Measurements from ENCODE around the gene PIEZO1.
A peak's percentile ranks its signal among the peaks of the same experiment; 100 is the strongest.

PIEZO1 gene

DNA sequence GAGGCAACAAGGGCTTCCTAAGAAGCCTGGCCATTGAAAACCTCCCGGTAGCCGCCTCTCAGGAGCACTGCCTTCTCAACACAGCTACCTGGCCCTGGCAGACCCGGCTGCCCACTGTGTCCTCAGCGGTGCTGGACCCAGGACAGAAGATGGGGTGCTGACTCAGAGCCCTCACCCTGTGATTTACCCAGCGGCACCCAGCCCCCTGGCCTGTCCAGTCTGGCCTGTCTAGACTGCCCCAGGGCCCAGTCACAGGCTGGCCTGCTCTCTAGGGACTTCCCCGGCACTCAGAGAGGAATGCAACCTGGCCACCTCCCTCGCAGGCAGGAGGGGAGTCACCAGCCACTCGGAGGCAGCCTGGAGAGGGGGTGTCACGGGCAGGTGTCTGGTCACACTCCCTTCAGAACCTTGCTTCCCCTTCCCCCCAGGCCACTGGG lies 20.1 kb downstream of the PIEZO1 start:
- no peak for DNase-seq

DNA sequence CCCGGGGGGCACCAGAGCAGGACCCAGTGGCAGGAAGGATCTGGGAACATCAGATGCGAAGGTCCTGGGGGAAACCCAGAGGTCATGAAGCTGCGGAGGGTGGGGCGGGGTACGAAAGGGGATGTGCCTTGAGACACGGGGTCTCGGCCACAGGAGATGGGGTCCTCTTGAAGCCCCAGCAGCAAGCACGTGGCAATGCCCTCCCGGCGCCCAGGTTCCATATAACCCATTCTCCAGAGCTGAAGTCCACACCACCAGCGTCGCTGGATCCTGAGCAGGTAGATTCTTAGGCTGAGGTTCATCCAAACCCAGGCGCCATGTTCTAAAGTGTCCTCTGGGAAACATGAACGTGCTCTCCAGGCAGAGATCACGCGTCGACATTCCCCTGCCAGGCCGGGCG lies 20.9 kb downstream of the PIEZO1 start:
- DNase-seq: no peak

DNA sequence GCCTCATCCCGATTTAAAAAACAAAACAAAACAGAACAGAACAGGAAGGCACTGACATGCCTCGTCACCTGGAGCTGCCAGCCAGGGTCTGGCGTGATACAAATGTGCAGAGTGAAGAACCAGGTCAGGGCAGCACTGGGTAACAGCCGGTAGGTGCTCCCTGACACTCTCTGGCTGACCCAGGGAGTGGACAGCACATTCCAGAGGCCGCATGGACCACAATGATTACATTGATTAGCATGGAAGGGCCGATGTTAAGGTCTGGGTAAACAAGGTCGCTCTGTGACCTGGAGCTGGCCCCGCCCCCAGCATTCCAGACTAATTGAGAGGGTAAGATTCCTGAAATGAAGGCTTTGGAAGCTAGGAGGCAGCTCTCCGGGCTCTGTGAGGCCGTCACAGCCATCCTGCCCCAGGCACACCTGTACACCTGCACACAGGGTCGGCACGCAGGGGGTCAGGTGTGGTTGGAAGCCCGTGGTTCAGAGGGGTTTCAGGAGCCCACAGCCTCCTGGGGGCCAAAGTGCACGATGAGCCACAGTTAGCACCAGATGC lies 21.4 kb downstream of the PIEZO1 start:
- no peak for DNase-seq

DNA sequence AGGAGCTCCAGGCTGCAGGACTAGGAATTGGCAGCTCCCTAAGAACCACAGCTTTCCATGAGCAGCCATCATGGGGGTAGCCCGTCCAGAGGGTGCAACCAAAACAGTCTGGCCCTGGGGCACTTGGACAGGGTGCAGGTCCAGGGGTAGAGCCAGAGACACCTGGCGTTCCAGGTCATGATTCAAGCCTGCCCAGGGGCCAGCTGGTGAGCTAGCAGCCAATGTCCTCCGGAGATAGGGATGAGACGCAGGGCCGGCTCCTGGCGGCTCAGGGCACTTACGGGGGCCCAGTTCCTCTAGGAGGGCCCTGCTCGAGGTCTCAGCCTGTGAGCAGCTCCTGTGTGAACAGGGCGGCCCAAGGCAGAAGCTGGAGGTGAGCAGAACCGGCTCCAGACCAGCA lies 22.1 kb downstream of the PIEZO1 start:
- DNase-seq: no peak

DNA sequence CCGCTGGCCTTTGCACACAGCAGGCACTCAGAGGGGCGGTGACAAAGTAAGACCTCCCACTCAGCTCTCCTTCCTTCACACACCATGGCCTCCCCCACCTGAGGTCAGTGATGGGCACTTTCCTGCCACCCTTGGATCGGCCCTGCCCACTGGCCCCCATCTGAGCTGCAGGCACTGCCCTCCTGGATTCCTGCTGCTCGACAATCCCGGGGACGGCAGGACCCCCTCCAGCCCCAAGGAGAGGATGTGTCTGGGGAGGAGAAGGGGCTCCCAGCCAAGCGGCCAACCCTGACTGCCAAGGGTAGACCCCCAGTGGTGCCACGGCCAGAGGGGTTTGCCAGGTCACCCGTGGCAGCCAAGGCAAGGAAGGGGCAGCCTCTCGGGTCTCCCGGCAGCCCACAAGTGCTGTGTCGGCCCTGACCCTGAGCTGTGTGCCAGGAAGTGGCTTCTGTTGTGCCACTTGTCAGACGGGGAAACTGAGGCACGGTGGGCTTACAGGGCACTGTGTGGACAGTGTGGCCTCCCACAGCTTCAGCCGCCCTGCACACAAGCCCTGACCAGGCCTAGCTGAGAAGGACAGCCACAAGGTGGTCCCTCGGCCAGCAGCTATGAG lies 22.7 kb downstream of the PIEZO1 start:
- DNase-seq: no peak

DNA sequence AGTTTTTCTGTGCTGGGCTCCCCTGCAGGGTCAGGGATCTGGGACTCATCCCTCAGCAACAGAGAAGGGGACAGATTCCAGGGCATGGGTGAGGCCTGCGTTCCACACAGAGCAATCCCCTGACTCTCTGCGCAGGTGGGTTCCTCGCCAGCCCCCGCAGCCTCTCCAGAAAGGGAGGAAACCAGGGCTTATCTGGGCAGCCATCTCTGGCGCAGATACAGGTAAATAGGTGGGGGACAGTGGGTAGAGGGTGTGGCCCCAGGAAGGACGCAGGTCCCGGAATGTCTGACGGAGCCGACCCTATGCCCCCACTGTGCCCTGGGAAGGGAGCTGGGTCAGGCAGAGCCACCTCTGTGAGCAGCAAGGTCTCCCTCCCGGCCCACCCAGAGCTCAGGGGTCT lies 23.2 kb downstream of the PIEZO1 start:
- no peak for DNase-seq

DNA sequence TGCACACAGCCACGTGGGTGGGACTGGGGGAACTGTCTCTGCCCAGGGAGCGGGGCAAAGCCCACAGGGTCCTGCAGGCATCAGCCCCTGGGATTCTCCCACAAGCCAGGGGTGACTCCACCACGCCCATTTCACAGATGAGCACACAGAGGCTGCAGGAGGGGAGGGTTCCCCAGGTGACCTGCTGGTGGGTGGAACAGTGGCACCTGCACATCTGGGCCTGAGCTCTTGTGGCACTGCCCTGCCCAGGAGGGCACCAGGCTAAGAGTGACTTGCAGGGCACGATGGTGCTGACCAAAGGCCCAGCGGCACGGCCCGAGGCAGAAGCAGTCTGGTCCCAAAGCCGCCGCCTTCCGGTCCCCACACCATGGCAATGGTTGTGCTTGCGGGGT lies 23.9 kb downstream of the PIEZO1 start:
- DNase-seq: no peak

DNA sequence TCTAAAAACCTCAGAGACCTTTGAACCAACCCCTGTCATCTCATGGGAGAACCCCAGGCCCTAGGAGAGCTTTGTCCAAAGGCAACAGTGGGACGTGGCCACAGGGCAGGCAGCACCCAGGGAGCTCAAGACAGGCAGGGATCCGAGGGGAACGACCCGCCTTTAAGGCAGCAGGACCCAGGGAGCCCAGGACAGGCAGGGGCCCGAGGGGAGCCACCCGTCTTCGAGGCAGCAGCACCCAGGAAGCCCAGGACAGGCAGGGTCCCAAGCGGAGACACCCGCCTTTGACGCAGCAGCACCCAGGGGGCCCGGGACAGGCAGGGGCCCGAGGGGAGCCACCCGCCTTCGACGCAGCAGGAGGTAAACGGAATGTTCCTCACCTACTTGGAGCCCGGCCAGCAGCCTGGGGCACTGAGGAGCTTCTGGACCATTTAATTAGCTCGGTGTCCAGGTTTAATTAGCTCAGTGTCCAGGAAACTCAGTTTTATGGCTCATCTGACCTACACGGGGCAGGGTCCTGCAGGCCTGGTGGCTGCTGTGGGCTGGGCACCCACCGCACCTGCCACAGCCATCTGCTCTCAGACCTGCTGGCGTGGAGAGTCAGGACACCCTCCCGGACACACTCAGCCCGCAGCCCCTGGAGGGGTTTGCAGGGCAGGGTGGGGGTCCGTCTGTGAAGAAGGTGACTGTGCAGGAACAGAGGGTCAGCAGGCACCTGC lies 24.4 kb downstream of the PIEZO1 start:
- no peak for DNase-seq

DNA sequence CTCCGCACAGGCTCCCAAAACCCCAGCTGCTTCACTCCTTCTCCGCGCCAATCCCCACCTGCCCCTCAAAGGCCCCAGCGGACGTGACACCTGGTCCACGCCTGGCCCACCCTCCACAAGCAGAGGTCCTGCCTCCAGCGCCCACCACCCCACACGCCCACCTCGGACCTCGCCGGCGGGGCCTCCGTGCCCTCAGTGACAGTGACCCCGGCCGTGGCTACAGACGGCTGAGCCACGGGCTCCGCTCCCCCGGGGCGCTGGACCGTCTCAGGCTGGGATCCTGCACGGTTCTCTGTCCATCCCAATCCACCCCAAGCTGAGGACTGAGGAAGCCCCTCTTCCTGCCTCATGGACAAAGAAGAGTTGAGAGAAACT lies 25.1 kb downstream of the PIEZO1 start:
- no peak for DNase-seq

DNA sequence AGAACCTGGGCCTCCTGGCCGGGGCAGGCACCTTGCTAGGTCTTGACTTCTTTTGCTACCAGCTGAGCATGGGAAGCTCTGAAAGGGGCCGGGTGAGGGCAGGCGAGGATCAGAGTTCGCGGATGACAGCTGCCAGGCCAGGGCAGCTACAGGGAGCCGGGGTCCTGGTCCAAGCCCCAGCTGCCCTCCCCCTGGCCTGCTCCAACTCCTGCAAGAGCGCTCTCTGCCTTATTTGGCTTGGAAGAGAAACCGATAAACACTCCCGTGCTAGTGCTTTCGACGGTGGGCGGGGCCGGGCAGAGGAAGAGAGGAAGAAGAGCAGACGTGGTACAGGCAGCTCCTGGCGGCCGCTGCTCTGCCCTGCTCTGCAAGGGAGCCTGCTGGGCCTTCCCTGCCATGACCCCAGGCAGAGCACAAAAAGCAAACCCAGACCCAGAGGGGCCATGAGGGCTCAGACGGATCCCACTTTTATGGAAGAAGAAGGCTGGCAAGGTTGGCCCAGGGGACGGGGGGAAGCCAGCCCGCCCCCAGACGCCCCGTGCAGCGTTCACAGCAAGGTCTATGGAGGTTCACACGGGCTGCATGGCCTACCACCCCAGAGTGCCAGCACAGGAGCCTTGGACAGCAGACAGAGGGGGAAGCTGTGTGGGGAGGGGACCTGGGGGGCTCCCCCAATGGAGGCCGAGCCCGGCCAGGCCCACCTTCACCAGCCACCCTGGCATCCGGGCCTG lies 25.6 kb downstream of the PIEZO1 start:
- DNase-seq: no peak

DNA sequence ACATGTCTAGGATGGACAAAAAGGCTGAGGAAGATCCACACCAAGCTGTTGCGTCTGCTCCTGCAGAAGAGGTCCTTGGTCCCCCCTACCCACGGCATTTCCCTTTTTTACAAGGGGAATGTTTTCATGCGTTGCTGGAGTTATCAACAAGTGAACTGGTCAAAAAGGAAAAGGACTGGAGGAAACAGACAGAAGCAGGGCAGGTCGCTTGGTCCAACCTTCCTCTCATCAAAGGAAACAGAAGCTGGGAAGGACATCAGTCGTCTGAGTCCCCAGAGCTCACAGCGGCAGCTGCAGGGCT lies 26.1 kb downstream of the PIEZO1 start:
- no peak for DNase-seq

DNA sequence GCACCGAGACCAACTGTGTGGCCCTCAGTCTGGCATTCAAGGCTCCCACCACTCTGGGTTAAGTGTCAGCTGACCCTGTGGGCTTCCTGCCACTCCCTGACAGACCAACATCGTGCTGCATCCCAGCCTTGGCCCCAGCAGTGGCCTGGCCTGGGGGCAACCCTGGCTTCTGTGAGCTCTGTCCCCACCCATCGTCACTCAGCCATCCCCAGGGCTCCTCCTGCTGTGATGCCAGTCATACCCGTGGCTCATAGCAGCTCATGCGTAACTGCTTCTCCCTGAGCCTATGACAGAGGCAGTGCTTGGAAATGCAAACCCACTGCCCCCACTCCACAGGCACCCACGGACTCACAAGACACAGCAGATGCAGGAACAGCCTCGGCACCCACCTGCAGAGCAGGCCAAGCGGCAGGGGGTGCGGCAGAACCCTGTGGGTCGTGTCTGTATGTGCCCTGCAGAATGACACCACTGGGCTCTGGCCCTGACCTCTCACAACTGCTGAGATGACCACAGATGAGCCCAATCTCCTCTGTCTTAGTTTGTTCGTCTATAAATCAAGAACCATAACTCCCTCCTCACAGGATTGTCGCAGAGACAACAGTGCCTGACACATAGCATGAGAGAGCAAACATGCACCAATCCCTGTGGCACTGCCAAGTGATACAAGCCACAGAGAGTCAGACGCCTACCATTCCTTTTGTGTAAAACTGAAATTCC lies 26.6 kb downstream of the PIEZO1 start:
- DNase-seq: no peak

DNA sequence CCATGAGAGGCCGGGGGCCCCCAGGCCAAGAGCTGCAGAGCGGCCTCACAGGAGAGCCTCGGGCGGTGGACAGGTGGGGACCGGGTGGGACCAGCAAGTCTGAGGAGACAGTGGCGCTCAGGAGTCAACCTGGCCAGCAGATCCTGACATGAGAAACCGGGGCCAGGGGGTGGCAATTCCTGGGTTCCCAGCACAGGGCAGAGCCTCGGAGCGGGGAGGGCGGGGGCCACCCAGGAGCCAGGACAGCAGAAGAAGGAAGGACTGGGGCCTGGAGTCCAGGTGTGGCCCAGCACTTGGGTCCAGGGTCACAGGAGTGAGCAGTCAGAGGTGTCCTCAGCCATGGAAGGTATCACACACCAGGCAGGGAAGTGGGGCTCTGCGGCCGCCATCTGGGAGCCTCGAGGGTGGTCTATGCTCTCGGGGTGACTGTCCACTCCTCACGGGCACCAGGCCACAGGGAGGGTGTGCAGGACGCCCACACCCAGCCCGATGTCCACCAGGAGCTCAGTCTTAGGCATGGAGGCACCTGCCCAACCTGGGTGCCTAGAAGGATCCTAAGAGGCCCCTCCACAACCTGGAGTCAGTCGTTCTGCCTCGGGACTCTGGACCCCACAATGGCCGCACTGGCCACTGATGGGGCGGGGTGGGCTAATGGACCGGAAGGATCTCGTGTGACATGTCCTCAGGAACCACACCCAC lies 29.1 kb downstream of the PIEZO1 start:
- no peak for DNase-seq

DNA sequence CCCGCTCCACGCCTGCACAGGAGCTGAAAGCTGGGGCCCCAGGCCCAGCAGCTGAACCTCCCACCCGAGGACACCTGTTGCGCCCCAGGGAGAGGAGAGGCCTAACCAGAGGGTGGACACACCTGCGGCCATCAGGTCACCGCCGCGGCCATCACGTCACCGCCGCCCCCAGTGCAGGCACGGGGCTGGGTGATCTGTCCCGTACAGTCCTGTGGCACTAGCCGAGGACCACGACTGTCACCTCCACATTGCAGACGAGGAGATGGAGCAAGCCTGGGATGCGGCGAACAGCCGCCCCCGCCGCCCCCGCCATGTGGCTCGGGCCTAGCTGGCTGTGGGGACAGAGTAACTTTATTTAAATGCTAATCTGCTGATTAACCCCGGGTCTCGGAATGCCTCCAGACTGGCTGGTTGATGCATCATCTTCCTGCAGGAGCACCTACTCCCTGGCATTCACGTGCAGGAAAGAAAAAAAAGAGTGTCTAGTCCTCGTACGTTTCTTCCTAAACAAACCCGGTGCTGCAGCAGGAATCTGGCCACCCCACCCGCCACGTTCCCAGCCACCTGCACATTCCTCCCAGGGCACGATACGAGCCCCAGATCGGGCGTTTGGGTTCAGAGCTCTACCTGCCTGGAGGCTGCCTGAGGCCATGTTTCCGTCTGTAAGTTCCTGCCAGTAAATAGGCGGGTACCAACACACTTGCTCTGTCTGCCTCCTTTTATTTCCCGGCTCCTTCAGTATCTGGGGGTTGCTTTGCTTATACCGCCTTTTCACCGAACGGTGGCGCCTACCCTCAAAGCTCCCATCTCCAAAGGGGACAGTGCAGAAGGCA lies 29.9 kb downstream of the PIEZO1 start:
- DNase-seq: no peak

DNA sequence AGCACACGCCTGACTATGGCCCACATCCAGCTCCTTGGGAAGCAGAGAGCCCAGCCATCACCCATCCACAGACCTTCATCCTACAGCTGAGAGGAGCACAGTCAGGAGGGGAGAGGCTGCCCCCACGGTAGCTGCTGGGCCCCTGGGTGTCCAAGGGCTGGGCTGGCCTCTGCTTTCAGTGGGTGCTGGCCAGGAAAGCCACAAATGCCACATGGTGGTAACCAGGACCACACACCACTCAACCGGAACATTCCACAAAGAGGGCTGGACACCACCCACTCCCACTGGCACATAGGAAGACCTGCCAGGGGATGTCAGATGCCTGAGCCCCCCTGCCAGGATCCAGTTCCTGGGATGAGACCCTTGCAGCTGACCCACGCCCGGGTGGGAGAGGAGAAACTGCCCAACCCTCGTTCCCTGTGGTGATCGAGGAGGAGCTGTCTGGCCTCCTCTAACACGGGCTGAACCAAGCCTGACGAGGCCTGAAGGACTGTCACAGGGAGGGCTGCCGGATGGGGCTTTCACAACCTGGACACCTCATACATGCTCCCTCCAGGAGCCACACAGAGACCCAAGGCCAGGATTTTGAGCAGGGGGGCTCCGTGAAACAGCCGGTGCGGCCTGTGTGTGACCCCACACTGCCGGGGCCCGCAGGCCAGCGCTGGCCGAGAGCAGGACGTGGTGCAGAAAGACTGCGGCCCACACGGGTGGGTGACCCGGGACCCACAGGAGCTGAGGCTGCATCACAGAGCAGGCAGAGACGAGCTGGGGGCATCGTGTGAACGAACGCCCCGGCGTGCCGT lies 30.7 kb downstream of the PIEZO1 start:
- DNase-seq: no peak

DNA sequence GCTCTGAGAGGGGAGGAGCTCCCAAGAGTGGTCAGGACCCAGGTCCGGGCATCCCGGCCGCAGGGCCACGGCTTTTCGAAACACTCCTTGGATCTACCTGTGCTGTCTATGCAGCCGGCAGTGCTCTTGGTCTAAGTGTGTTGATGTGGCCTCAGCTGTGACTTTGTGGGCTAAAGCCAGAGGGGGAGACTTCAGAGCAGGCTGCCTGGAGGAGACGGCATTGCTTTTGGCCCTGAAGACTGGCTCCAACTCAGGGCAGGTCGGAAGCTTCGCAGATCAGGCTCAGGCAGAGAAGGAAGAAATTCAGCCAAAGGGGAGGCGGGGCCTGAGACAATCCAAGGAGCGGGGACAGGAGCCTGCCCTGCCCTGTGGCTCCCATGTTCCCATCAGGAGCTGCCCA lies 31.4 kb downstream of the PIEZO1 start:
- DNase-seq: no peak

DNA sequence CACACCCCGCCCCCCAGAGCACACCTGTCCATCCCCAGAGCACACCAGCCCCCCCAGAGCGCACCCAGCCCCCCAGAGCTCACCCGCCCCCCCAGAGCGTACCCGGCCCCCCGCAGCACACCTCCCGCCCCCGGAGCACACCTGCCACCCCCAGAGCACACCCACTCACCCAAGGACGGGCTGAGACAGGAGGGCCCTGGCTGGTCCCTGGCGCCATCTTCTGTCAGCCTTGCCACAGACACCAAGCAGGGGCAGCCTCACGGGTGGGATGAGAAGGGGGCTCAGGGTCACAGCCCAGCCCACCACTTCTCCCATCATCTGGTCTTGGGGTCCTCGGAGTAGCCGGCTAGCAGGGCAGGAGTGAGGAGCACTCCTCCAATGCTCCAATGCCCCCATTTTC lies 31.8 kb downstream of the PIEZO1 start:
- no peak for DNase-seq

DNA sequence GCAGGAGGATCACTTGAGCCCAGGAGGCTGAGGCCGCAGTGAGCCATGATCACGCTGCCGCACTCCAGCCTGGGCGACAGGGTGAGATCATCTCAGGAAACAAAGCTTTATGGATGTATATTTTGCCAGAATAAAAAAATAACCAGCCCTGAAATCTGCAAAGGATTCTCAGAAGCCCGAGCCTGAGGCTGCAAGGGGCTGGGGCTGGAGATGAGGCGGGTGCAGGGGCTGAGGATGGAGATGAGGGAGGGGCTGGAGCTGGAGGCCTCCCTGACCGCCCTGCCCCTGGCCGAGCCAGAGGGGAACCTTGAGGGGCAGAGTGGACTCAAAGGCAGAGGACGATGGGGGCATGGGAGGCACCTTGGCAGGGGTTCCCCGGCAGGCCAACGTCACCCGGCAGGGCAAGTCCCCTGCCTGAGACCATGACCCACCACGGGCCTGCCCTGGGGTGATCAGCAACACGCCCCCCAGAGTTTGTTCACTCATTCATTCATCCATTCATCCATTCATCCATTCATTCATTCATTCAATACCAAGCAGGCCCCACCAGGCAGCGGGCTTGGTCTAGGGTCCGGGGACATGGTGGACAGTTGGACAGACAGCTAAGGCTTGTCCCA lies 32.5 kb downstream of the PIEZO1 start:
- no peak for DNase-seq

DNA sequence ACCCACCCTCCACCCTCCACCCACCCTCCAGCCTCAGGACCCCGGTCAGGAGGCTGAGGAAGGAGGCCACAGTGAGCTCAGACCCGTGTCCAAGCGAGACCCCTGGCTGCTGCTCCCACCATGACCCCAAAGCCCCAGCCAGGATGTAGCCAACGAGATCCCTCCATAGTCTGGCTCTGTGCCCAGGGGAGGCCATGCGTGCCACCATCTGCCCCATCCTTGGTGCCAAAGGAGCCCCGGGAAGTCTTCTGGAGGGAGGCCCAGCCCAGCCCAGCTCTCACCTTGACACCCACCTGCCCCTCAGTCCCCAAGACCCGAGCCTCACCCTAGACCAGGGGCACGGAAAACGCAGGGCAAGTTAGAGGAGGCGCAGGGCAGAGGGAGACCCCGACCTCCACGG lies 34.2 kb downstream of the PIEZO1 start:
- peak; percentile 4 for DNase-seq

DNA sequence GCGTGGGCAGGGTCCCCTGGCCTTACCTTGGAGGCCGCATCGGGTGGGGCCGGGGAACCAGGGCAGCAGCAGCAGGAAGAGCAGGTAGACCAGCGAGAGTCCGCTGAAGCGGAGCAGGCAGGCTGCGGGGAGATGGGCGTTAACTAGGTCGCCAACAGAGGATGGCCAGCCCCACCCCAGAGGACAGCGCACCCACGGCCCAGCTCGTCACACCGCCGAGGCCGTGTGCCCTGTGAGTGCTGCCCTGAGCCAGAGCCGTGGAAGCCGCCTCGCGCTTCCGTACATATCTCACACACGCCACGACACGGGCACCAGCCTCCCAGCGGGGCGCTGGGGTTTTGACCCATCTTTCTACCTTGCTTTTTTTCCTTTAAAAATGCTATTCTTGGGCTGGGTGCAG lies 35.7 kb downstream of the PIEZO1 start:
- DNase-seq: no peak

DNA sequence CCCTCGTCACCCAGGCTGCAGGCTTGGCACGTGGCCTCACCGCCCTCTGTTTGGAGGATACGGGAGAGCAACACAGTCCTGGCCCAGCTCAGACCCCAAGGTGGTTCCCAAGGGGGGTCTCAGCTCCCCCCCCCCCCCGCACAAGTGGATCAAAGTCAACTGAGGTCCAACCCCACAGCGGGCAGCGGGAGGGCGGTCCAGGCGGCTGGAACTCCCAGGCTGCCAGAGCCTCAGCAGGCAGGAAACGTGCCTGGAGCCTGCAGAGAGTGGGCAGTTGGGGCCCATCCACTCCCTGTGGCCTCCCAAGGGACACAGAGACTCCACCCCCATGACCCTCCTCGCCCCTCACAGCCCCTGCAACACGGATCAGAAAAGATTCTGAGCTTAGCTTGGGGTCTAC lies 36.7 kb downstream of the PIEZO1 start:
- no peak for DNase-seq

Measured in NCI-H446 treated with DMSO at 0.1 percent for 48 hours (cell line).